DMS153 treated with DMSO at 0.1 percent for 48 hours (cell line): ENCODE results near the gene PCED1B.
"Not testable (repeated sequence)": the region's sequence is repeated elsewhere in the genome, so short reads cannot be mapped to it uniquely, and the experiment has no call there.

ENCODE experiments used
- DNase-seq: peaks from one replicate; lab custom pipeline; 2025; ENCODE audit not compliant: unreplicated experiment; lab: John Stamatoyannopoulos, UW

Gene PCED1B

GRCh38 chr12:47271800-47272239 is 192.4 kb downstream of the PCED1B start:
- DNase-seq = no peak

- no peak for DNase-seq
These were observed 193.2 kb downstream of the PCED1B start for GRCh38 chr12:47272412-47273190.

- no peak for DNase-seq
These were observed 193.8 kb downstream of the PCED1B start for GRCh38 chr12:47273191-47273626.

- DNase-seq = no peak
These were observed 195.3 kb downstream of the PCED1B start for GRCh38 chr12:47274760-47275159.

GRCh38 chr12:47276253-47276620 is 196.8 kb downstream of the PCED1B start:
- no peak for DNase-seq

DNA sequence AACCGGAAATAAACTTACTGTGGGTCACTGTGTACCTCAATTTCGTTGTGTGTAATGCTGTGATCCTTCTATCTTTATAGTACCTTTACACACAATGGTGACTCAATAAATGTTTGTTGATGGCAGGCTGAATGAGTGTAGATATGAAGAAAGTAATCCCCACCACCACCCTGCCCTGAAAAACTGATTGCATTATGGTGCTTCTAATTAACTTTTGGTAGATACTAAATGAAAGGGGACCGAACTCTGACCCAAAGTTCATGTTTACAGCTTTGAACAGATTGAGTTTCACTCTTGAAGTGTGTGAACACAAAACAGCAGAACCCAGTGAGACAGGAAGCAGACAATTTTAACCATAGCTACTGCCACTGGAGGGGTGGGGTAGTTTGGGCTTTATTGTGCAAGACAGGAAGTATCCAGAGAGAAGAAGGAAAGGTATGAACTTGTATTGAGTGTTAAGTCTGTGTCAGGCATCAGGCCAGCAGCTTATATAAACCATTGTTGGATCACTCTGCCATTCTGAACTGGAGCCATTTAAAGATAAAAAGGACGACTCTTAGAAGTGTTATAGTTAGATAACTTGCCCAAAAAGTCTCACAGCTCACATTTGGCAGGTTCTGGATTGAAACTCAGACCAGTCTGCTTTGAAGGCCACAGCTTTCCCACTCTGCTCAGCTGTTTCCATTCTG is 197.3 kb downstream of the PCED1B start:
- DNase-seq = peak; percentile 80

DNA sequence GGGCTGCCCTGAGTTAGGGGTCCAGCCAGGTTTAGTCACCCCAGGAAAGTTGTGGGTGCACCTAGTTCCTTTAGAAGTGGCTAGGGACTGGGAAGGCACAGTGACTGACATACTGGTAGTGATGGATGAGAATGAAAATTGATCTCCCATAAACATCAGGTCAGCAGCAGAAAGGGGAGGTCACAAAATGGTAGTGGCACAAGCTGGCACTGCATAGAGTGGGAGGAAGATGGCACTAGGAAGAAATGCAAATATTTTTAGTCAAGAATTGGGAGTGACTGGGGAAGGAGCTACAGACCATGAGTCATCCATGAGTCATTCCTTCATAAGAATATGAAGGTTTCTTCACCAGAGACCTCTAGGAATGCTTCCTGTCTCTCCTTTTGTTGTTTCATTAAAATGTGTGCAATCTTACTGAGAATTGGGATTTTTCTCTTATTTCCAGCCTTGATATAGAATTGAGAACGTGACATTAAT is 198.6 kb downstream of the PCED1B start:
- DNase-seq = no peak

- not testable (repeated sequence) for DNase-seq
These were observed 200.3 kb downstream of the PCED1B start for GRCh38 chr12:47279758-47280157.

DNA sequence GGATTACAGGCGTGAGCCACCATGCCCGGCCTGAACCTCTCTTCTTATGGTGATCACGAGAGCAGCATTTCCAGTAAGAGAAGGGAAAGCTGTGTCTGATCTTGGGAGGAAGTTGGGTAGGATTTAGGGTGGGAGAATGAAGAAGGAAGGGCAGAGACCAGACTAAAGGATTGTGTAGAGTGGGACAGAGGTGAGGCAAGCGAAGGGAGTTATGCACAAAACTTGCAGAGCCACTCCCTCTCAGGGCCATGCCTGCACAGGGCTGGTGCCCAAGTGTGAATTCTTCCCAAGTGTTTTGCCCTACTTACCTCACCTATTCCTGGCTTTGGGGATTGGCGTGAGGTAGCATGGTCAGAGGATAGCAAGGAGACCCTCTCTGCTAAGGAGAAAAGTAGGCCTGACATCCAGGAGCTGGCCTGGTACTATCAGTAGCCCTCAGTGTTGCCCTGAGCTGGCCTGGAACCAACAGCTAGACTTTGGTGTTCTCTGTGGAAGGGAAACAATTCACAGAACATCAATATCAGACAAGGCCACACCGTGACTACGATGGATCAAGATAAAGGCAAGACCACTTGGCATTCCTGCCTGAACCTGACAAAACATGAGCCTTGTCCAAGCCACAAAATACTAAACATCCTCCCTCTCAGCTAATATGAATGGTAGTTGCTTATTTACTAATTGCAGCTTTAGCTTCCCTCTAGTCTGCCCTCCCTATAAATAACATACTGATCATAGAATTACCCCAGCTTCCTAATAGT is 201.3 kb downstream of the PCED1B start:
- DNase-seq = no peak

- no peak for DNase-seq
These were observed 202.3 kb downstream of the PCED1B start for GRCh38 chr12:47281667-47282171.

DNA sequence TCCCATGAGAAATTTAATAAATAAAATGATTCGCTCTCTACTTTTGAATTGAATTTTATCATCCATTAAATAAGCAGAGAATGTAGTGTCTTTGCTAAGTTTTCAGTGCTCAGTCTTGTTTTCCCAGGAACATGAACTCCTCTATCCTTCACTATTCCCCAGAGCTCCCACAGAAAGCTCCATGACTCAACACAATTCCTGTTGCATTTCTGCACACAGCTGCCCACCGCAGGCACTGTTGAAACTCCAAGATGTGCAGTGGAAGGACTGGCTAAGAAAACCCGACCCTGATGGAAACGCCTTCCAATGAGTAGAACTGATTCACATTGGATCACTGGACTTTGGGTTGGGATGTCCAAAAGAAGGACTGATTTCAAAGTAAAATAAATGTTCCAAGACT is 202.8 kb downstream of the PCED1B start:
- DNase-seq = no peak
